Measurements from ENCODE around the gene PLAAT3.
"Not testable (repeated sequence)": the region's sequence is repeated elsewhere in the genome, so short reads cannot be mapped to it uniquely, and the experiment has no call there.

Gene PLAAT3

DNA sequence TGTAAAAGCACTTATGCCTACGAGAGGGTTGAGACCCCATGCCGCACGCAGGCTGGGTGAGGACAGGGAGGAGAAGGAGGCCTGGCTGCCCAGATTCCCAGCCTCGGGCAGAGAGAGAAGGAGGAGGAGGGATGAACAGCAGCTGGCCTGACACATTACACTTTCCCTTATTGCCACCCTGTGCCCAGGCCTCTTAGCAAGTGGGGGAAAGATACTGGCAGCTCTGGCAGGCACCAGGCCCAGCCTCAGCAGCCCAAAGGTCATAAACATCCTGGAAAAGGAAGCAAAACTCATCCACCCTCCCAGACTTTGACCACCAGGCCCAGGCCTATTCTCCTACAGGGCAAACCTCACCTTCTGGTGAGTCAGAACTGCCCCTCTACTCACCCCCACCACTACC is 4.7 kb downstream of the PLAAT3 start:
- no peak for DNase-seq (ENCODE audit: low read depth in 2 of 2)

GRCh38 chr11:63608353-63609345 is 5.6 kb downstream of the PLAAT3 start:
- no peak for DNase-seq (ENCODE audit: low read depth in 2 of 2)

DNA sequence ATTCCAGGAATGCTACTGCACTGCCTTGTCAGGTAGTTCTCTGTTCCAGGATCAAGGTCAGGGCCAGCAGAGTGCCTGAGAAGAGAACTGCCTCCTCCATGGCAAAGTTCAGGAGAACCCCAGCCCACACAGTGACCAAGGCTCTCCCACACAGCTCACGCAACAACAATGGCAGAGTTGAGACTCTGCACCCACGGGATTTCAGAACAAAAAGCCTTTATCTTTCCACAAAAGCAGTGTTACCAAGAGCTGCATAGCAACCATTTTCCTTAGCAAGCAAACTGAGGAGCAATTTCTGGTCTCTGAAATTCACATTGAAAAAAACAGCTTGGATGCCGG is 11.1 kb downstream of the PLAAT3 start:
- no peak for DNase-seq (ENCODE audit: low read depth in 2 of 2)

DNA sequence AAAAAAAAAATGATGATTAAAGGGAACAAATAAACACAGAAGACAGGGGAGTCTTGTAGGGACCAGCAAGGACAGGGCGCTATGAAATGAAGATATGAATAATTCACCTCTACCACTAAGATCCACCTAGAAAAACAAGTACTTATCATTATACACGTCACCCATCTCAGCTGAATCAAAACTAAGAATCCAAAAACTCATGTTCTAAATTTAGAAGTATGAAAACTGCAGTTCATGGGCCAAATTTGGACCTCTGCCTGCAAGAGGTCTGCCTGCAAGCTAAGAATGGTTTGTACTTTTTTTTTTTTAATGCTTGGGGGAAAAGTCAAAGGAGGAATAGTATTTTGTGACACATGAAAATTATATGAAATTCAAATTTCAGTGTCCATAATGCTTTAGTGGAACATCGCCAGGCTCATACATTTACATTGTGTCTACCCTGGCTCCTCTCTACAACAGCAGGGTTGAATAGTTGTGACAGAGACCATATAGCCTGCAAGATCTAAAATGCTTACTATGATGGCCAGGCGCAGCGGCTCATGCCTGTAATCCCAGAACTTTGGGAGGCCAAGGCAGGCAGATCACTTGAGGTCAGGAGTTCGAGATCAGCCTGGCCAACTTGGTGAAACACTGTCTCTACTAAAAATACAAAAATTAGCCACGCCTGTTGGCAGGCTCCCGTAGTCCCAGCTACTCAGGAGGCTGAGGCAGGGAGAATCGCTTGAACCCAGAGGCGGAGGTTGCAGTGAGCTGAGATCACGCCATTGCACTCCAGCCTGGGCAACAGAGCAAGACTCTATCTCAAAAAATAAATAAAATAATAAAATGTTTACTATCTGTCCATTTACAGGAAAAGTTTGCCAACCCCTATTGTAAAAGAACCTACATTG is 11.7 kb downstream of the PLAAT3 start:
- not testable (repeated sequence) for DNase-seq (ENCODE audit: low read depth in 2 of 2)

GRCh38 chr11:63599211-63600122 is 14.8 kb downstream of the PLAAT3 start:
- DNase-seq (ENCODE audit: low read depth in 2 of 2): no peak

DNA sequence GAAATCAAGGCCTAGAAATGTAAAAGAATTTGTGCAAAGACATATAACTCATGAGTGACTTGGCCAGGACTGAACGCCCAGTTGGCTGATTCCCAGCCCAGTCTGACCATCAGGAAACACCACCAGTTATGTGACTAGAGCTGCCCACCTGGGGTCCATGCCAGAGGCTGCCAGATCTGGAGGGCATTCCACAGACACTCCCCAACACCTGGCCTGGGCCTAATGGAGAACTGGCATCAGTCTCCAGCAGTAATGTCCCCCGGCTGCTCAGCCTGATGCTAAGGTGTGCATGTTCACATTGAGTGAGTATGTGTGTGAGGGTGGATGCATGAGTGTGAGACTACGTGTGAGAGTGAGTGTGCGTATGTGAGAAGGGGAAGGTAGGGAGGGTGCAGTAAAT is 15.7 kb downstream of the PLAAT3 start:
- DNase-seq (ENCODE audit: low read depth in 2 of 2): no peak

DNA sequence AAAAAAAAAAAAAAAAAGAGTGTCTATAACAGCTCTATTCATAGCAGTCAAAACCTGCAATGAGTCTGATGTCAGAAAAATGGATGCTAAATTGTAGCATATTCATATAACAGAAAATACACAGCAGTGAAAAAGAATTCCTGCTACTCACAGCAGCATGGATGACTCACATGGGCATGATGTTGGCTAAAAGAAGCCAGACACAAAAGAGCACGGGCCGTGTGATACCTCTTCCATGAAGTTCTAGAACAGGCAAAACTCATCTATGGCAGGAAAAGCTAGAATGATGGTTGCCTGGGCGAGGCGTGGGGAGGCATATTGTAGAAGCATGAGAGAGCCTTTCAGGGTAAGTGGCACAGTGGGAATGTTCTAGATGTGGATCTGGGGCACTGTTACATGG is 18.9 kb downstream of the PLAAT3 start:
- DNase-seq (ENCODE audit: low read depth in 2 of 2): no peak

GRCh38 chr11:63592975-63593395 is 21.2 kb downstream of the PLAAT3 start:
- no peak for DNase-seq (ENCODE audit: low read depth in 2 of 2)

DNA sequence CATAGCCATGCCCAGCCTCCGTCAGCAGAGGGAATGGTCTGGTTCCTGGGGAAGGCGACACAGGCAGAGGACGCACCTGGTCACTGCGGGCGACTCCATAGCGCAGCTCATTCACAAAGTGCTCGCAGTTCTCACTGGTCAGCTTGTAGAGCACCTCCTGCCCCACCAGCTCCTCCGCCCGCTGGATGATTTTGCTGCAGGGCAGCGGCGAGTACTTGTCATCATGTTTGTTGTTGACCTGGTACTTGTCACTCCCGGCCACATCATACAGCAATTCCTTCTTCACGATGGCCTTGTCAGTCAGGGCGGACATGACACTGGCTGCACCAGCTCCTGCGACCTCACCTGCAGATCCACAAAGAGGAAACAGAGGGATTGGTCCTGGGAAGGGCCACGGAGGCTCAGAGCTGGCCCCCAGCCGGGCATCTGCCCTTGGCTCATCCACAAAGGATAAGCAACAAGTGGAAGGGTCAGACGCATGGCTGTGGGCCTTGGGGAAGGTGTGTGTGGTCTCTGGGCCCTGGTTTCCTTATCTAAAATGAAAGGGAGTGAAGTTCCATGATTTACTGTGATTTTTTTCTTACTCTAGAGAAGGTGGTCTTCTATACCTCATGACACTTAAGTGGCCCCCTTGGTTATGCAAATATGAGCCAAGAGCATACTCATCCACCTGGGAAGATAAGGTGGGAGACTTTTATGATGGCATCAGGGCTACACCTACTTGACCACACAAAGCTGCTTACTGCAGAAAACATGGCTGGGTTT is 24.0 kb downstream of the PLAAT3 start:
- no peak for DNase-seq (ENCODE audit: low read depth in 2 of 2)

DNA sequence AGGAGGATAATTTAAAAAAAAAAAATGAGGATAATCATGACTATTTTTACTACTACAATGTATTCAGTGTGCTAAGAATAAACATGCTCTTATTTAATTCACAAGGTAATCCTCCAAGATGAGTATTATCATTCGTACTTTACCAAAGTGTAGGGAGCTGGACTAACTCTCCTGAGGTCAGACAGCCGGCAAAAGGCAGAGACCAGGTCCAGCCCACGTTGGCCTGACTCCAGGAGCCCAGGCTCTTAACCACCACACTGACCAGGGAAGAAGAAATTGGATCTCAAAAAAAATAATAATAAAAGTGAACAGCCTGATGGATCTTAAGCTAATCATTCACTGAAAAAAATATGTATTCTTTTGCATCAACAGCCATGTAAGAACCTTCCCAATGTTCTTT is 25.2 kb downstream of the PLAAT3 start:
- no peak for DNase-seq (ENCODE audit: low read depth in 2 of 2)

- DNase-seq (ENCODE audit: low read depth in 2 of 2): no peak
These were observed 27.6 kb downstream of the PLAAT3 start for GRCh38 chr11:63586451-63587166.

- no peak for DNase-seq (ENCODE audit: low read depth in 2 of 2)
These were observed 30.9 kb downstream of the PLAAT3 start for GRCh38 chr11:63583357-63583677.

DNA sequence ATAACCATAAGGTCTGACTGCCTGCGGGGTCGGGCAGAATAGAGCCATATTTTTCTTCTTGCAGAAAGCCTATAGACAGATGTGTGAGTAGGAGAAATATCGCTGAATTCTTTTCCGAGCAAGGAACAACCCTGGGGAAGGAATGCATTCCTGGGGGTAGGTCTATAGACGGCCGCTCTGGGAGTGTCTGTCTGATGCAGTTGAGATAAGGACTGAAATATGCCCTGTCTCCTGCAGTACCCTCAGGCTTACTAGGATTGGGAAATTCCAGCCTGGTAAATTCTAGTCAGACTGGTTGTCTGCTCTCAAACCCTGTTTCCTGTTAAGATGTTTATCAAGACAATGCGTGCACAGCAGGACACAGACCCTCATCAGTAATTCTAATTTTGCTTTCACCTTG is 33.0 kb downstream of the PLAAT3 start:
- DNase-seq (ENCODE audit: low read depth in 2 of 2): not testable (repeated sequence)

DNA sequence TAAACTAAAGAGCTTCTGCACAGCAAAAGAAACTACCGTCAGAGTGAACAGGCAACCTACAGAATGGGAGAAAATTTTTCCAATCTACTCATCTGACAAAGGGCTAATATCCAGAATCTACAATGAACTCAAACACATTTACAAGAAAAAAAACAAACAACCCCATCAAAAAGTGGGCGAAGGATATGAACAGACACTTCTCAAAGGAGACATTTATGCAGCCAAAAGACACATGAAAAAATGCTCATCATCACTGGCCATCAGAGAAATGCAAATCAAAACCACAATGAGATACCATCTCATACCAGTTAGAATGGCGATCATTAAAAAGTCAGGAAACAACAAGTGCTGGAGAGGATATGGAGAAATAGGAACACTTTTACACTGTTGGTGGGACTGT is 35.4 kb downstream of the PLAAT3 start:
- DNase-seq (ENCODE audit: low read depth in 2 of 2): not testable (repeated sequence)

GRCh38 chr11:63574856-63575602 is 39.2 kb downstream of the PLAAT3 start:
- DNase-seq (ENCODE audit: low read depth in 2 of 2): no peak

GRCh38 chr11:63573881-63574855 is 40.1 kb downstream of the PLAAT3 start:
- DNase-seq (ENCODE audit: low read depth in 2 of 2): no peak

GRCh38 chr11:63572026-63572688 is 42.1 kb downstream of the PLAAT3 start:
- no peak for DNase-seq (ENCODE audit: low read depth in 2 of 2)

DNA sequence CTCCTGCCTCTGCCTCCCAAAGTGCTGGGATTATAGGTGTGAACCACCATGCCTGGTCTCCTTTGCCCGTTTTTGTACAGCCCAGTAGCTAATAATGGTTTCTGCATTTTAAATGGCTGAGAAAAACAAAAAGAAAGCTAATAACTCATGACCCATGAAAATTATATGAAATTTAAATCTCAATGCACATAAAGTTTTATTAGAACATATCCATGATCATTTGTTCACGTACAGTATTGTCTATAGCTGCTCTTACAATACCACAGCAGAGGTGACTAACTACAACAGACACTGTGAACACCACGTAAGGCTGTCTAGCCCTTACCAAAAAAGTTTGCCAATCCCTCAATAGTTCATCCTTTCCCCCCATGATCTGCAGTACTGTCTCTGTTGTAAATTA is 44.7 kb downstream of the PLAAT3 start:
- DNase-seq (ENCODE audit: low read depth in 2 of 2): no peak
